Vagina (tissue), 2 donors: Measurements from ENCODE around the gene RFLNA.

Source experiments
- POLR2A ChIP-seq, 2 donors: fragments of 450-650 bp; IDR thresholded peaks; one replicate each; pipeline ENCODE4 v1.6.1; 2017; ENCODE audit warnings: antibody characterized with exemption in 2 of 2, mild to moderate bottlenecking in 2 of 2, moderate library complexity in 2 of 2
- TF ChIP-seq, protein P1 (sequence below), 3 experiments: fragments of 450-650 bp in 2 of 3; fragments of 200-600 bp in 1 of 3; sonication (generic) in 1 of 3; IDR thresholded peaks; one replicate each; pipeline ENCODE4 v1.5.1; 2017 to 2019; ENCODE audit warnings: antibody characterized with exemption in 3 of 3, mild to moderate bottlenecking in 2 of 3, moderate library complexity in 2 of 3

DNA sequence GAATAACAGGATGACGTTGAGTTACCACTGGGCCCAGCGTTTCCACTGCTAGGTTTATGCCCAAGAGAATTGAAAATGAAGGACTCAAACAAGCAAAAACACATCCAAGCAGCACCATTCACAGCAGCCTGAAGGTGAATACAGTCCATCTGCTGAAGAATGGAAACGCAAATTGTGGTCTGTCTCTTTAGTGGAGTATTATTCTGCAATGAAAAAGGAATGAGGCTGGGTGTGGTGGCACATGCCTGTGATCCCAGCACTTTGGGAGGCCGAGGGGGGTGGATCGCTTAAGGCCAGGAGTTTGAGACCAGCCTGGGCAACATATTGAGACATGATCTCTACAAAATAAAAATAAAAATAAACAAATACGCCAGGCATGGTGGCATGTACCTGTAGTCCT is 41.9 kb upstream of the RFLNA start:
- no peak for TF ChIP-seq POLR2A (IDR thresholded peaks at IDR 0.05)
- TF ChIP-seq, protein P1, sequence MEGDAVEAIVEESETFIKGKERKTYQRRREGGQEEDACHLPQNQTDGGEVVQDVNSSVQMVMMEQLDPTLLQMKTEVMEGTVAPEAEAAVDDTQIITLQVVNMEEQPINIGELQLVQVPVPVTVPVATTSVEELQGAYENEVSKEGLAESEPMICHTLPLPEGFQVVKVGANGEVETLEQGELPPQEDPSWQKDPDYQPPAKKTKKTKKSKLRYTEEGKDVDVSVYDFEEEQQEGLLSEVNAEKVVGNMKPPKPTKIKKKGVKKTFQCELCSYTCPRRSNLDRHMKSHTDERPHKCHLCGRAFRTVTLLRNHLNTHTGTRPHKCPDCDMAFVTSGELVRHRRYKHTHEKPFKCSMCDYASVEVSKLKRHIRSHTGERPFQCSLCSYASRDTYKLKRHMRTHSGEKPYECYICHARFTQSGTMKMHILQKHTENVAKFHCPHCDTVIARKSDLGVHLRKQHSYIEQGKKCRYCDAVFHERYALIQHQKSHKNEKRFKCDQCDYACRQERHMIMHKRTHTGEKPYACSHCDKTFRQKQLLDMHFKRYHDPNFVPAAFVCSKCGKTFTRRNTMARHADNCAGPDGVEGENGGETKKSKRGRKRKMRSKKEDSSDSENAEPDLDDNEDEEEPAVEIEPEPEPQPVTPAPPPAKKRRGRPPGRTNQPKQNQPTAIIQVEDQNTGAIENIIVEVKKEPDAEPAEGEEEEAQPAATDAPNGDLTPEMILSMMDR (IDR thresholded peaks at IDR 0.05), result no peak
